Smooth muscle cell of the pulmonary artery (primary cell): ENCODE results near the gene TP53RK. TPM values are rescaled to one million over a fixed set of nuclear protein-coding genes. Genes with fewer than 3 reads are reported as not detected.

Experiments
- total RNA-seq: library from RNA; depleted of rRNA; stranded (reverse); fragments of >200 nt; gene quantifications from 2 replicates; pipeline ENCODE4 v1.2.3, GENCODE V29; 2014

TP53RK gene
- 10.9 and 11.8 TPM in 2 replicates for total RNA-seq

GRCh38 chr20:46689082-46689753 is at the start of gene TP53RK:
TP53RK (minus strand) TSS chr20:46689444; CDS start chr20:46689414, 30 bp downstream.

GRCh38 chr20:46709459-46710152 is 20.4 kb upstream of the TP53RK start, which contains the start of gene SLC2A10:
SLC2A10 (plus strand) TSS chr20:46709649; CDS start chr20:46709737, 88 bp downstream.

GRCh38 chr20:46651091-46651962 is 37.9 kb downstream of the TP53RK start, which contains the start of gene SLC13A3:
SLC13A3 (minus strand) TSS chr20:46651459; CDS start chr20:46651421, 38 bp downstream.

Other genes with a start within 250 kb of the TP53RK start
- gene ZNF334, start 175.9 kb downstream of the TP53RK start, total RNA-seq, result 0.83 and 3.9 TPM in 2 replicates
- gene OCSTAMP, start 138.8 kb downstream of the TP53RK start, total RNA-seq, result not detected in 2 replicates
- gene SLC13A3, start 38.0 kb downstream of the TP53RK start, total RNA-seq, result 2.2 and 2.5 TPM in 2 replicates
- 52.4 and 61.1 TPM in 2 replicates for gene SLC2A10, start 20.2 kb upstream of the TP53RK start, total RNA-seq
- 0.03 and 0.07 TPM in 2 replicates for gene EYA2, start 205.4 kb upstream of the TP53RK start, total RNA-seq